SK-N-SH treated with all-trans-retinoic acid at 6 μM for 48 hours (cell line): ENCODE measurements around the gene VPS13D.

Experiments
- ATAC-seq: fragments of 200-7000 bp; cut with Tn5 transposase; 3 replicates; pipeline ENCODE4 v1.9.1; 2020; ENCODE audit warnings: mild to moderate bottlenecking, moderate library complexity
- ARNTL ChIP-seq: fragments of 450-650 bp; formaldehyde crosslinking; IDR thresholded peaks from 2 replicates; pipeline ENCODE4 v1.5.0; 2020; ENCODE audit warnings: low read depth, mild to moderate bottlenecking, moderate library complexity, borderline replicate concordance
- BACH2 ChIP-seq: fragments of 250-450 bp; sonication (Bioruptor Pico); IDR thresholded peaks from 2 replicates; pipeline ENCODE4 v1.9.0; 2021; ENCODE audit warnings: mild to moderate bottlenecking, borderline replicate concordance
- CREB5 ChIP-seq: fragments of 250-450 bp; sonication (Bioruptor Pico); IDR thresholded peaks from 2 replicates; pipeline ENCODE4 v1.5.1; 2020; ENCODE audit warnings: low read depth, mild to moderate bottlenecking, moderate library complexity
- CSDC2 ChIP-seq: fragments of 250-450 bp; sonication (Bioruptor Pico); IDR thresholded peaks from 2 replicates; pipeline ENCODE4 v1.5.0; 2020; ENCODE audit warnings: mild to moderate bottlenecking, moderate library complexity
- ESRRG ChIP-seq: fragments of 250-450 bp; sonication (Bioruptor Pico); IDR thresholded peaks from 2 replicates; pipeline ENCODE4 v1.6.1; 2021; ENCODE audit warnings: mild to moderate bottlenecking
- GLIS3 ChIP-seq: fragments of 250-450 bp; sonication (Bioruptor Pico); IDR thresholded peaks from 2 replicates; pipeline ENCODE4 v1.5.0; 2020; ENCODE audit warnings: mild to moderate bottlenecking, moderate library complexity
- OSR1 ChIP-seq: fragments of 250-450 bp; sonication (Bioruptor Pico); IDR thresholded peaks from 2 replicates; pipeline ENCODE4 v1.8.0; 2022; ENCODE audit warnings: moderate library complexity, mild to moderate bottlenecking, inconsistent platforms
- PATZ1 ChIP-seq: fragments of 250-450 bp; sonication (Bioruptor Pico); IDR thresholded peaks from 2 replicates; pipeline ENCODE4 v1.8.0; 2020; ENCODE audit warnings: mild to moderate bottlenecking, moderate library complexity, borderline replicate concordance
- POU6F1 ChIP-seq: fragments of 250-450 bp; sonication (Bioruptor Pico); IDR thresholded peaks from 2 replicates; pipeline ENCODE4 v1.8.0; 2021; ENCODE audit warnings: low read depth, mild to moderate bottlenecking, moderate library complexity, borderline replicate concordance
- PPARA ChIP-seq: fragments of 250-450 bp; sonication (Bioruptor Pico); IDR thresholded peaks from 2 replicates; pipeline ENCODE4 v1.5.0; 2020; ENCODE audit warnings: mild to moderate bottlenecking, borderline replicate concordance
- RARB ChIP-seq: fragments of 250-450 bp; sonication (Bioruptor Pico); IDR thresholded peaks from 2 replicates; pipeline ENCODE4 v1.8.0; 2021; ENCODE audit warnings: mild to moderate bottlenecking, moderate library complexity
- SNAI2 ChIP-seq: fragments of 250-450 bp; sonication (Bioruptor Pico); IDR thresholded peaks from 2 replicates; pipeline ENCODE4 v1.5.0; 2020; ENCODE audit warnings: mild to moderate bottlenecking, moderate library complexity
- TOX ChIP-seq: fragments of 250-450 bp; sonication (Bioruptor Pico); IDR thresholded peaks from 2 replicates; pipeline ENCODE4 v1.8.0; 2021; ENCODE audit warnings: mild to moderate bottlenecking, moderate library complexity, borderline replicate concordance
- TSHZ2 ChIP-seq: fragments of 250-450 bp; sonication (Bioruptor Pico); IDR thresholded peaks from 2 replicates; pipeline ENCODE4 v1.5.0; 2020; ENCODE audit warnings: mild to moderate bottlenecking, moderate library complexity
- ZFP3 ChIP-seq: fragments of 250-450 bp; sonication (Bioruptor Pico); IDR thresholded peaks from 2 replicates; pipeline ENCODE4 v1.5.0; 2020; ENCODE audit warnings: mild to moderate bottlenecking, moderate library complexity
- ZFP30 ChIP-seq: fragments of 450-650 bp; formaldehyde crosslinking; IDR thresholded peaks from 2 replicates; pipeline ENCODE4 v1.5.0; 2022; ENCODE audit warnings: mild to moderate bottlenecking, moderate library complexity
- ZNF565 ChIP-seq: fragments of 450-650 bp; formaldehyde crosslinking; conservative IDR thresholded peaks from 2 replicates; pipeline ENCODE4 v1.5.0; 2020; ENCODE audit warnings: low read depth, mild to moderate bottlenecking, moderate library complexity
- ZNF70 ChIP-seq: fragments of 450-650 bp; formaldehyde crosslinking; IDR thresholded peaks from 2 replicates; pipeline ENCODE4 v1.5.0; 2020; ENCODE audit warnings: mild to moderate bottlenecking, moderate library complexity
- ZNF8 ChIP-seq: fragments of 450-650 bp; formaldehyde crosslinking; IDR thresholded peaks from 2 replicates; pipeline ENCODE4 v1.5.0; 2020; ENCODE audit warnings: mild to moderate bottlenecking, moderate library complexity

VPS13D gene

GRCh38 chr1:12447849-12448312, 218.1 kb downstream of the VPS13D start (continued):
- TF ChIP-seq CREB5 (CRISPR knock-in tag): no peak

GRCh38 chr1:12448746-12449177, 218.9 kb downstream of the VPS13D start:
- TF ChIP-seq ZNF70: no peak
- TF ChIP-seq PPARA (CRISPR knock-in tag): 0 out of 2 replicates have a peak, but pooled peaks have one; percentile 77
- peak; percentile 91 for TF ChIP-seq SNAI2 (CRISPR knock-in tag)
- peak; percentile 2; the same call in 1 of the 2 replicates for TF ChIP-seq ZFP30 (CRISPR knock-in tag)
- TF ChIP-seq CREB5 (CRISPR knock-in tag): no peak
- 0 out of 2 replicates have a peak, but pooled peaks have one; percentile 19 for TF ChIP-seq ZFP3 (CRISPR knock-in tag)
- TF ChIP-seq PATZ1 (CRISPR knock-in tag): no peak
- no peak for TF ChIP-seq OSR1 (CRISPR knock-in tag)
- TF ChIP-seq CSDC2 (CRISPR knock-in tag): peak; percentile 28; the same call in 1 of the 2 replicates
- TF ChIP-seq TSHZ2: peak; percentile 33; the same call in 1 of the 2 replicates
- TF ChIP-seq ZNF565 (CRISPR knock-in tag): 0 out of 2 replicates have a peak, but pooled peaks have one; percentile 5
- 0 out of 2 replicates have a peak, but pooled peaks have one; percentile 14 for TF ChIP-seq TOX (CRISPR knock-in tag)
- peak; percentile 68; the same call in 1 of the 2 replicates for TF ChIP-seq RARB (CRISPR knock-in tag)
- TF ChIP-seq GLIS3 (CRISPR knock-in tag): peak; percentile 68; the same call in 1 of the 2 replicates
- peak; percentile 36 for ATAC-seq

- no peak for ATAC-seq
- no peak for TF ChIP-seq BACH2 (CRISPR knock-in tag)
- no peak for TF ChIP-seq SNAI2 (CRISPR knock-in tag)
- TF ChIP-seq TSHZ2: no peak
- TF ChIP-seq ESRRG (CRISPR knock-in tag): no peak
- no peak for TF ChIP-seq OSR1 (CRISPR knock-in tag)
- TF ChIP-seq ZFP30 (CRISPR knock-in tag): no peak
- TF ChIP-seq ZNF70: no peak
- TF ChIP-seq POU6F1 (CRISPR knock-in tag): no peak
- TF ChIP-seq ZNF8 (CRISPR knock-in tag): no peak
- TF ChIP-seq TOX (CRISPR knock-in tag): no peak
- no peak for TF ChIP-seq PPARA (CRISPR knock-in tag)
- TF ChIP-seq CREB5 (CRISPR knock-in tag): no peak
- no peak for TF ChIP-seq ARNTL
- no peak for TF ChIP-seq GLIS3 (CRISPR knock-in tag)
- TF ChIP-seq, all 23 proteins: peak for 0
Observed at GRCh38 chr1:12450090-12450755, 220.4 kb downstream of the VPS13D start.
